GM23338 (cell line): ENCODE measurements around the gene HIGD2B. TPM values are rescaled to one million over a fixed set of nuclear protein-coding genes. Genes with fewer than 3 reads are reported as not detected.

Experiments
- ATAC-seq: fragments of 200-7000 bp; cut with Tn5 transposase; 3 replicates; pipeline ENCODE4 v1.9.1; 2020
- DNase-seq: peaks from one replicate; pipeline ENCODE4 v3.0.0-alpha.2; 2015; ENCODE audit warnings: low spot score
- H2AFZ ChIP-seq: fragments of 200-600 bp; sonication (generic); 2 replicates; pipeline ENCODE4 v1.8.0; 2016; ENCODE audit warnings: antibody characterized with exemption, mild to moderate bottlenecking, moderate library complexity
- H3F3A ChIP-seq: fragments of 200-600 bp; sonication (generic); replicated peaks from 2 replicates; pipeline ENCODE4 v1.8.0; 2017; ENCODE audit warnings: antibody characterized with exemption, mixed run types, low read depth
- H3K27ac ChIP-seq: fragments of 200-600 bp; sonication (generic); 2 replicates; pipeline ENCODE4 v1.6.1; 2016; ENCODE audit warnings: low read depth
- H3K27me3 ChIP-seq: fragments of 200-600 bp; sonication (generic); 2 replicates; pipeline ENCODE4 v1.8.0; 2016; ENCODE audit warnings: mild to moderate bottlenecking, mixed run types, moderate library complexity; ENCODE audit not compliant: insufficient read depth
- H3K36me3 ChIP-seq: fragments of 200-600 bp; sonication (generic); 2 replicates; pipeline ENCODE4 v1.8.0; 2016; ENCODE audit warnings: mild to moderate bottlenecking; ENCODE audit not compliant: insufficient read depth
- H3K4me1 ChIP-seq: fragments of 200-600 bp; sonication (generic); 2 replicates; pipeline ENCODE4 v1.8.0; 2016; ENCODE audit warnings: mild to moderate bottlenecking, moderate library complexity; ENCODE audit not compliant: insufficient read depth
- H3K4me2 ChIP-seq: fragments of 200-600 bp; sonication (generic); 2 replicates; pipeline ENCODE4 v1.7.1; 2017; ENCODE audit warnings: mixed run types
- H3K4me3 ChIP-seq: fragments of 200-600 bp; sonication (generic); 2 replicates; pipeline ENCODE4 v1.6.1; 2016; ENCODE audit warnings: mixed run types
- H3K79me2 ChIP-seq: fragments of 200-600 bp; sonication (generic); replicated peaks from 2 replicates; pipeline ENCODE4 v1.8.0; 2017; ENCODE audit warnings: mild to moderate bottlenecking; ENCODE audit not compliant: insufficient read depth
- H3K9me2 ChIP-seq: fragments of 200-600 bp; sonication (generic); 2 replicates; pipeline ENCODE4 v1.8.0; 2017; ENCODE audit not compliant: insufficient read depth
- H4K20me1 ChIP-seq: fragments of 200-600 bp; sonication (generic); replicated peaks from 2 replicates; pipeline ENCODE4 v1.8.0; 2017; ENCODE audit warnings: mild to moderate bottlenecking; ENCODE audit not compliant: insufficient read depth
- H3K27ac Mint-ChIP-seq: 2 replicates; pipeline ENCODE4 v1.8.0; 2020; ENCODE audit warnings: inconsistent platforms, mild to moderate bottlenecking, moderate library complexity, mixed read lengths
- H3K27me3 Mint-ChIP-seq: 3 replicates; pipeline ENCODE4 v1.8.0; 2022; ENCODE audit warnings: low read depth, mild to moderate bottlenecking, moderate library complexity, mixed read lengths, inconsistent platforms; ENCODE audit not compliant: insufficient read depth, poor library complexity
- H3K36me3 Mint-ChIP-seq: 3 replicates; pipeline ENCODE4 v1.8.0; 2021; ENCODE audit warnings: low read depth, mild to moderate bottlenecking, inconsistent platforms, moderate library complexity, mixed read lengths
- H3K4me1 Mint-ChIP-seq: 3 replicates; pipeline ENCODE4 v1.8.0; 2020; ENCODE audit warnings: mild to moderate bottlenecking, inconsistent platforms, mixed read lengths
- H3K4me3 Mint-ChIP-seq: 3 replicates; pipeline ENCODE4 v1.8.0; 2021; ENCODE audit warnings: moderate library complexity, mild to moderate bottlenecking, inconsistent platforms, mixed read lengths
- H3K9me3 Mint-ChIP-seq: 3 replicates; pipeline ENCODE4 v1.8.0; 2020; ENCODE audit warnings: moderate library complexity, mild to moderate bottlenecking, inconsistent platforms, mixed read lengths
- CTCF ChIP-seq, 2 experiments: fragments of 200-600 bp in 1 of 2; sonication (generic) in 1 of 2; conservative IDR thresholded peaks; 2 replicates each; pipeline versions ENCODE4 v1.5.1 to v1.6.1; 2016 to 2017; ENCODE audit warnings: antibody characterized with exemption in 2 of 2, low read depth in 2 of 2, mild to moderate bottlenecking in 2 of 2, moderate library complexity in 1 of 2
- EZH2phosphoT487 ChIP-seq: fragments of 200-600 bp; sonication (generic); IDR thresholded peaks from one replicate; pipeline ENCODE4 v1.8.1; 2018; ENCODE audit warnings: antibody characterized with exemption; ENCODE audit not compliant: unreplicated experiment
- JUNB ChIP-seq: IDR thresholded peaks from one replicate; pipeline ENCODE4 v1.6.1; 2016; ENCODE audit warnings: antibody characterized with exemption; ENCODE audit not compliant: unreplicated experiment
- ZNF331 ChIP-seq: fragments of 250-450 bp; sonication (Bioruptor Pico); IDR thresholded peaks from 2 replicates; pipeline ENCODE4 v1.5.0; 2020; ENCODE audit warnings: low read depth, mild to moderate bottlenecking, moderate library complexity
- polyA plus RNA-seq: library from polyadenylated mRNA; unstranded; fragments of >200 nt; fragmentation: Nextera tagmentation; extraction: Ambion mirVana; gene quantifications from 2 replicates; pipeline ENCODE4 v1.2.1, GENCODE V29; 2016
- total RNA-seq: library from RNA; depleted of rRNA; stranded (reverse); fragments of >200 nt; shearing (Covaris generic); gene quantifications from 2 replicates; pipeline ENCODE4 v1.2.3, GENCODE V29; 2014
- TF ChIP-seq, protein P1 (sequence below): fragments of 250-450 bp; sonication (Bioruptor Pico); IDR thresholded peaks from 2 replicates; pipeline ENCODE4 v1.5.0; 2020; ENCODE audit warnings: mild to moderate bottlenecking, moderate library complexity

Gene HIGD2B
- total and polyA plus RNA-seq, 2 experiments from 2014 or later, result not detected

GRCh38 chr15:72700076-72700475 is 14.1 kb upstream of the HIGD2B start:
- Mint-ChIP-seq H3K4me1 (no peaks in the 10 kb centered on the region), H3K36me3 (no peaks in the 10 kb centered on the region), H3K9me3 (no peaks in the 10 kb centered on the region), H3K27ac (no peak overlapping the region), H3K27me3 (no peaks in the 10 kb centered on the region), H3K4me3 (no peak overlapping the region)
- Histone ChIP-seq H3F3A (no peaks in the 10 kb centered on the region), H3K27ac (no peak overlapping the region), H3K36me3 (no peaks in the 10 kb centered on the region), H4K20me1 (no peaks in the 10 kb centered on the region; the same call in 1 of the 2 replicates), H3K27me3 (no peaks in the 10 kb centered on the region), H3K79me2 (peaks cover 33% of the 10 kb centered on the region), H3K9me2 (no peaks in the 10 kb centered on the region), H3K4me3 (no peak overlapping the region), H2AFZ (no peak overlapping the region), H3K4me1 (no peaks in the 10 kb centered on the region), H3K4me2 (no peak overlapping the region)
- DNase-seq, result no peak
- TF ChIP-seq, protein P1, sequence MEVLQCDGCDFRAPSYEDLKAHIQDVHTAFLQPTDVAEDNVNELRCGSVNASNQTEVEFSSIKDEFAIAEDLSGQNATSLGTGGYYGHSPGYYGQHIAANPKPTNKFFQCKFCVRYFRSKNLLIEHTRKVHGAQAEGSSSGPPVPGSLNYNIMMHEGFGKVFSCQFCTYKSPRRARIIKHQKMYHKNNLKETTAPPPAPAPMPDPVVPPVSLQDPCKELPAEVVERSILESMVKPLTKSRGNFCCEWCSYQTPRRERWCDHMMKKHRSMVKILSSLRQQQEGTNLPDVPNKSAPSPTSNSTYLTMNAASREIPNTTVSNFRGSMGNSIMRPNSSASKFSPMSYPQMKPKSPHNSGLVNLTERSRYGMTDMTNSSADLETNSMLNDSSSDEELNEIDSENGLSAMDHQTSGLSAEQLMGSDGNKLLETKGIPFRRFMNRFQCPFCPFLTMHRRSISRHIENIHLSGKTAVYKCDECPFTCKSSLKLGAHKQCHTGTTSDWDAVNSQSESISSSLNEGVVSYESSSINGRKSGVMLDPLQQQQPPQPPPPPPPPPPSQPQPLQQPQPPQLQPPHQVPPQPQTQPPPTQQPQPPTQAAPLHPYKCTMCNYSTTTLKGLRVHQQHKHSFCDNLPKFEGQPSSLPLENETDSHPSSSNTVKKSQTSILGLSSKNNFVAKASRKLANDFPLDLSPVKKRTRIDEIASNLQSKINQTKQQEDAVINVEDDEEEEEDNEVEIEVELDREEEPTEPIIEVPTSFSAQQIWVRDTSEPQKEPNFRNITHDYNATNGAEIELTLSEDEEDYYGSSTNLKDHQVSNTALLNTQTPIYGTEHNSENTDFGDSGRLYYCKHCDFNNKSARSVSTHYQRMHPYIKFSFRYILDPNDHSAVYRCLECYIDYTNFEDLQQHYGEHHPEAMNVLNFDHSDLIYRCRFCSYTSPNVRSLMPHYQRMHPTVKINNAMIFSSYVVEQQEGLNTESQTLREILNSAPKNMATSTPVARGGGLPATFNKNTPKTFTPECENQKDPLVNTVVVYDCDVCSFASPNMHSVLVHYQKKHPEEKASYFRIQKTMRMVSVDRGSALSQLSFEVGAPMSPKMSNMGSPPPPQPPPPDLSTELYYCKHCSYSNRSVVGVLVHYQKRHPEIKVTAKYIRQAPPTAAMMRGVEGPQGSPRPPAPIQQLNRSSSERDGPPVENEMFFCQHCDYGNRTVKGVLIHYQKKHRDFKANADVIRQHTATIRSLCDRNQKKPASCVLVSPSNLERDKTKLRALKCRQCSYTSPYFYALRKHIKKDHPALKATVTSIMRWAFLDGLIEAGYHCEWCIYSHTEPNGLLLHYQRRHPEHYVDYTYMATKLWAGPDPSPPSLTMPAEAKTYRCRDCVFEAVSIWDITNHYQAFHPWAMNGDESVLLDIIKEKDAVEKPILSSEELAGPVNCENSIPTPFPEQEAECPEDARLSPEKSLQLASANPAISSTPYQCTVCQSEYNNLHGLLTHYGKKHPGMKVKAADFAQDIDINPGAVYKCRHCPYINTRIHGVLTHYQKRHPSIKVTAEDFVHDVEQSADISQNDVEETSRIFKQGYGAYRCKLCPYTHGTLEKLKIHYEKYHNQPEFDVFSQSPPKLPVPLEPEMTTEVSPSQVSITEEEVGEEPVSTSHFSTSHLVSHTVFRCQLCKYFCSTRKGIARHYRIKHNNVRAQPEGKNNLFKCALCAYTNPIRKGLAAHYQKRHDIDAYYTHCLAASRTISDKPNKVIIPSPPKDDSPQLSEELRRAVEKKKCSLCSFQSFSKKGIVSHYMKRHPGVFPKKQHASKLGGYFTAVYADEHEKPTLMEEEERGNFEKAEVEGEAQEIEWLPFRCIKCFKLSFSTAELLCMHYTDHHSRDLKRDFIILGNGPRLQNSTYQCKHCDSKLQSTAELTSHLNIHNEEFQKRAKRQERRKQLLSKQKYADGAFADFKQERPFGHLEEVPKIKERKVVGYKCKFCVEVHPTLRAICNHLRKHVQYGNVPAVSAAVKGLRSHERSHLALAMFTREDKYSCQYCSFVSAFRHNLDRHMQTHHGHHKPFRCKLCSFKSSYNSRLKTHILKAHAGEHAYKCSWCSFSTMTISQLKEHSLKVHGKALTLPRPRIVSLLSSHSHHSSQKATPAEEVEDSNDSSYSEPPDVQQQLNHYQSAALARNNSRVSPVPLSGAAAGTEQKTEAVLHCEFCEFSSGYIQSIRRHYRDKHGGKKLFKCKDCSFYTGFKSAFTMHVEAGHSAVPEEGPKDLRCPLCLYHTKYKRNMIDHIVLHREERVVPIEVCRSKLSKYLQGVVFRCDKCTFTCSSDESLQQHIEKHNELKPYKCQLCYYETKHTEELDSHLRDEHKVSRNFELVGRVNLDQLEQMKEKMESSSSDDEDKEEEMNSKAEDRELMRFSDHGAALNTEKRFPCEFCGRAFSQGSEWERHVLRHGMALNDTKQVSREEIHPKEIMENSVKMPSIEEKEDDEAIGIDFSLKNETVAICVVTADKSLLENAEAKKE (CRISPR knock-in tag), result no peak
- TF ChIP-seq CTCF (conservative IDR thresholded peaks at IDR 0.05; ENCODE audit: low read depth in 2 of 2) (no peak), ZNF331 (CRISPR knock-in tag) (no peak), EZH2phosphoT487 (no peak), JUNB (no peak)
- no peak for ATAC-seq
